GM21576 (cell line): Measurements from ENCODE around the gene MAT2A.
"Not testable (repeated sequence)": the region's sequence is repeated elsewhere in the genome, so short reads cannot be mapped to it uniquely, and the experiment has no call there.

Source experiments
- ATAC-seq: cut with Tn5 transposase; IDR thresholded peaks from one replicate; pipeline ENCODE4 v1.9.1; 2021; ENCODE audit warnings: mild to moderate bottlenecking, moderate library complexity; ENCODE audit not compliant: unreplicated experiment

The MAT2A gene

GRCh38 chr2:85547089-85547858, 8.3 kb downstream of the MAT2A start:
- ATAC-seq: no peak

GRCh38 chr2:85547859-85548607, 9.1 kb downstream of the MAT2A start:
- ATAC-seq: no peak

- ATAC-seq: no peak
Measured at GRCh38 chr2:85548608-85548900, 9.6 kb downstream of the MAT2A start.

DNA sequence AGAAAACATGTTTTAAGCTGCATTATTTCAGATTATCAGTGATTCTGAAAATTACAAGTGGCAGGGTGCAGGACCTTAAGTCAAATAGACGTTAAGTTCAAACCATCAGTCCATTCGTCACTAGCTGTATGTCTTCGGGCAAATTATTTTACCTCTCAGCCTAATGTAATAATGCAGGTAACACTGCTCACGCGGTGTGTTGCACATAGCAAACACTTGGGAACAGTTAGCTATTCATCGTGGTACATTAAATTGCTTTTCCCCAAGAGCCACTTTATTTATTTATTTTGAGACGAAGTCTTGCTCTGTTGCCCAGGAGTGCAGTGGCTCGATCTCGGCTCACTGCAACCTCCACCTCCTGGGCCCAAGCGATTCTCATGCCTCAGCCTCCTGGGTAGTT, 10.1 kb downstream of the MAT2A start:
- ATAC-seq: no peak

DNA sequence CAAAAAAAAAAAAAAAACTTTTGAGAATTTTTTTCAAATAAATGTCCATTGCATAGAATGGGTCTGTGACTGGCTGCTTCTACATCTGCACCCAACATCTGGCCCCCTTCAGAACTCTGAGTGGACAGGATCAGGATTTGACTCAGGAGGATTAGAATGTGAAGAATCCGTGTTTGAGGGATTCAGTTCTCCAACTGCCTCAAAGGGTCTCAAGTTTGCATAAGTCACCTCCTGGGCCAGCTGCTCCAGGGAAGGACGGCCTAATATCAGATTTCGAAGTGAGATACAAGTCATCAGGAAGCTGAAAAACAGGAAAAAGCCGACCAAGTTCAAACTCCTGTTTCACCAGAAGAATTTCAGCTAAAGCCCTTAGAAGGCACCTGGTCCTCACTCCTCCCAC, 10.9 kb downstream of the MAT2A start:
- no peak for ATAC-seq

DNA sequence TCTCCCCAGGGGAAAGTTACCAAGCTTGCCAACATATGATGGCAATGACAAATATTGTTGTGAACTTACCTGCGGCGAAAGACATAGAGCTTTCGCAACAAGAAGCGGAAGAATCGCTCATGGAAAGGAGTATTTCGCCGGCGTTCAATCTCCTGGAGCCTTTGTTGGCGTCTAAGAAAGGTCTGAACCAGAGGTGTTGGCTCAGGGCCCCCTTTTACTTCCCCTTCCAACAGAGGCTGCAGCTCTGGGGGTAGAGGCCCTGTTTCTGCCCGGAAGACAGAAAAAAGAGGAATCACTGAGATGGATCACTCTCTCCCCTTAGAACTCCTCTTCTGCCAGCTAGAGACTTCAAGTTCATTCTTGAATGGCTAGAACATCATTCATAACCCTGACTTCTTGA, 11.5 kb downstream of the MAT2A start:
- ATAC-seq: no peak

DNA sequence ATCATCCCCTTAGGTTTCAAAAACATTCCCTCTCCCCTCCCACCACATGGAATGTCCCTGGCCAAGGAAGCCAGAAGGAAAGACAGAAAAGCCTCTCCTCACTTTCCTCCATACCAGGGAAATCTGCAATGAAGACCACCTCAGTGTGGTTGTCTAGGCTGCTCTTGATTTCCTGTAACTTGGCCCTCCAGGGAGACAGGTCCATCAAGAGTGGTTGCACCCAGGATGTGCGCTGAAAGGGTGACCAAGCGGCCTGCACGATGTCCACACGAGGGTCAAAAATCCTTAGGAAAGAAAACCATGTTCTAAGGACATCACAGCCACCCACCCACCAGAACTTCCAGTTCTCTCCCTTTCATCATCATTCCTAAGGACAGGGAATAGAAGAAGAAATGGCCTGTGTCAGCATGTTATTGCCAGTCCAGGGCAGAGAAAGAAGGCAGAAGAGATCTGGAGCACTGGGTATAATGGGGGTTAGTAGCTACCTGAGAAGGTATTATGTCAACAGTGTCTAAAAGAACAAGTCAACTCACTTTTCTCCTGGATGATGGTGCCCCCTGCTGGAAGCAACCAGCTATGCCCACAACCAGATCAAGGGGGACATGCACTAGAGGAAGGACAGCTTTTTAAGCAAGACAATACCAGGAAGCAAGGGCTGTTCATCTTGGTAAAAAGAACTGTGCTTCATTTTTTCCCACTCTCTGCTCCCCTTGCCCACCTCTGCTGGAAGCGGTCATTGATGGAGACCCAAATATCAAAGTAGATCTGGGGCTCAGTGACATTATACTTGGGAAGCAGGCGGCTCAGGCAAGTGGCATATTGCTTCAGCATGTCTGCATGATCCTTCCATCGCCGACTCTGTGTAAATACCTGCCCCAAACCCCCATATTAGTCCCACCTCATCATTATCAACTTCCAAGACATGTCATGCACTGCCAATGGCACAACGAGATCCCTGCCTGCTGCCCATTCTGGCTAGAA, 13.0 kb downstream of the MAT2A start:
- ATAC-seq: no peak

- no peak for ATAC-seq
Measured at GRCh38 chr2:85553184-85553583, 14.2 kb downstream of the MAT2A start.

DNA sequence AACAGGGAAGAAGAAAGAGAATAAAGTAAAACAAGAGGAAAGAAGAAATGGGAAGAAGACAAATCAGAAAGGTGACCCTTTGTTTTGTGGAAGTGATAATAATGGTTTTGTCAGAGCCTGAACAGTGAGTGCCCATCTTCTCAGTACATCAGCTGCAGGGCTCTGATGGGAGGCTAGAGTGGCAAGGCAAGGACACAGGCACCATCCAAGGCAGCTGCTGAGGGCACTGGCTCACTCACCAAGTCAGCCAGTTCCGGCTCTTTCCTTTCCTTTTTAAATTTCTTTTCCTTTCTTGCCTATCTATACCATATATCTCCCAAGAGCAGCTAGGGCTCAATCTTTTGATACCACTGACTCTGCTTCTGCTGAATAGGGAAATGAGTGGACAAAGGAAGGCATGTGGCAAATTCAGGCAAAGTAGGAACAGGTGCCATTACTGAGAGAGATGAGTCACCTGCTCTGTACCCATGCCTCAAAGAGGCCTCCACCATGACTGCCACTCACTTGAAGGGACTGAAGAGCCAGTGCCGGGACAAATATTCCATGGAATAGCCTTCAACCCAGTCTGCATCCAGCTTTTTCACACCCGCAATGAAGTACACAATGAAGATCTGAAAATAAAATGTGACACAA, 16.1 kb downstream of the MAT2A start:
- ATAC-seq: no peak

- no peak for ATAC-seq
Measured at GRCh38 chr2:85557130-85557529, 18.2 kb downstream of the MAT2A start.

GRCh38 chr2:85558160-85558559, 19.2 kb downstream of the MAT2A start:
- no peak for ATAC-seq

DNA sequence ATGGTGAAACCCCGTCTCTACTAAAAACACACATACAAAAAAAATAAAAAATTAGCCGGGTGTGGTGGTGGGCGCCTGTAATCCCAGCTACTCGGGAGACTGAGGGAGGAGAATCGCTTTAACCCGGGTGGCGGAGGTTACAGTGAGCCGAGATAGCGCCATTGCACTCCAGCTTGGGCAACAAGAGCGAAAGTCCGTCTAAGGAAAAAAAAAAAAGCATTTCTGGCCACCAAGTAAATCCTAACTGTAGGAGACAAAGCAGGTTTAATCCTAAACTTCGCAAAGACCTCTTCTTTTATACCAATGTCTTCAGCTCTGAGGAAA, 21.4 kb downstream of the MAT2A start:
- not testable (repeated sequence) for ATAC-seq

DNA sequence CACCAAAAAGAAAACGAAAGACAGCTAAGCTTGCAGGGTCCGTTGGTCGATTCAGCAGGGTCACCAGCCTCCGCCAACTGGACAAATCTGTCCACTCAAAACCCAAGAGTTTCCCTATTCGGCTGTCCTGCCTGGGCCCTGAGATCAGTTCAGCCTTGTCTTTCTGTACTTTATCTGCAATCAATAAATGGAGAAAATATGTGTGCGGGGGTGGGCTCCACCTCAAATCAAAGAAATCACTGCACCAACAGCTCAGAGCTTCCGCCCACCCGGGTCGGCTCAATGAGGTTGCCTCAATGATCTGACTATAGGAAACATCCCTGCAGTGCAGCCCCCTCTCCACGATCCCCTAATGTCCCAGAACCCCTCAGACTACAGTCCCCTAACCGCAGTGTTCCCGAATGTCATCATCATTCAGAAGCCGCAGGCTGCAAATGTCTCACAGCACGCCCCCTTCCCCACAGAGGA, 21.9 kb downstream of the MAT2A start:
- peak; percentile 19 for ATAC-seq

- peak; percentile 83 for ATAC-seq
Measured at GRCh38 chr2:85561280-85562212, 22.6 kb downstream of the MAT2A start, which contains the start of gene GGCX. GGCX (minus strand) TSS chr2:85561493; CDS start chr2:85561428, 65 bp downstream.

DNA sequence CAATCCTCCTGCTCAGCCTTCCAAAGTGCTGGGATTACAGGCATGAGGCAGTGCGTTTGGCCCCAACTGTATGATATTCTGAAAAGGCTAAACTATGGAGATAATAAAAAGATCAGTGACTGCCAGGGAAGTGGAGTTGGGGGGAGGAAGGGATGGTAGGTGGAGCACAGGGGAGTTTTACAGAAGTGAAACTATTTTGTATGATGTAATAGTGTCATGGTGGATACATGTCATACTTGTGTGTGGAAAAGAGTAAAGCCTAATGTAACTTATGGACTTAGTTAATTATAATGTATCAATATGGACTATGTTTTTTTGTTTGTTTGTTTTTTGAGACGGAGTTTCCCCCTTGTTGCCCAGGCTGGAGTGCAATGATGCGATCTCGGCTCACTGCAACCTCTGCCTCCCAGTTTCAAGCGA, 25.2 kb downstream of the MAT2A start:
- ATAC-seq: no peak

DNA sequence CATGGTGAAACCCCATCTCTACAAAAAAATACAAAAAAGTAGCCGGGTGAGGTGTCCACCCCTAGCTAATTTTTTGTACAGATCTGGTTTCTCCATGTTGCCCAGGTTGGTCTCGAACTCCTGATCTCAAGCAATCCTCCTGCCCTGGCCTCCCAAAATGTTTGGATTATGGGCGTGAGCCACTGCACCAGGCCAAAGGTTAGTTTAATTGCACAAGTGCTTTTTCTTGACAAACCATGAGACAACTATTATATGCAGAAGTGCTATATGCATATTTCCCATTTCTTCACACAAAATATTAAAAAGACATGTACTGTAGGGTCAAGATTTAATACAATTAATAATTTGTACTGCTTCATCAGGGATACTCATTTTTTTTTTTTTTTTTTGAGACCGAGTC, 27.3 kb downstream of the MAT2A start:
- ATAC-seq: no peak

- ATAC-seq: no peak
Measured at GRCh38 chr2:85575739-85576138, 36.8 kb downstream of the MAT2A start.

GRCh38 chr2:85577063-85577385, 38.1 kb downstream of the MAT2A start:
- ATAC-seq: no peak

- peak; percentile 67 for ATAC-seq
Measured at GRCh38 chr2:85577386-85578242, 38.6 kb downstream of the MAT2A start, which contains the start of gene VAMP8. VAMP8 (plus strand) TSS chr2:85577586; CDS start chr2:85577647, 61 bp downstream.
